Measurements from ENCODE around the gene SPRY2.
"Not testable (repeated sequence)": the region's sequence is repeated elsewhere in the genome, so short reads cannot be mapped to it uniquely, and the experiment has no call there.

Gene SPRY2

DNA sequence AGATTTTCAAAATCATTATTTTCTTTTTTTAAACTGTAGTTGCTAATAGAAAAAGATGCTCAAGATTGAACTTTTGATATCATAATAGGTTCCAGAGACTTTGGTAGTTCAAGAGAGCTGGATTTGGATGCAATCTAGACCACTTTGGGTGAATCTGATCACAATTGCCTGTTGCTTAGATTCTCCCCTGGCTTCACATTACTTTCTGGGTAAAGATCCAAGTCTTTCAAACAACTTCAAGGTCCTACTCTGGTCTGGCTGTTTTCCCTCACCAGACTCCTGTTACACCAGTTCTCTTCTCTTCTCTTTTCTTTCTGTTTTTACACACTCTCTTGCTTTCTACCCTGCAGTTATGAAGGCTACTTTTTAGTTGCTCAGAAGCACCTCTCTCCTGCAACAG, 7.4 kb upstream of the SPRY2 start:
- no peak overlapping the region for H3K27ac ChIP-seq (ENCODE audit: extremely low read depth, low read depth, low read length)
- H3K4me3 ChIP-seq (ENCODE audit: low read depth, low read length): no peak overlapping the region
- CTCF ChIA-PET: no interaction called here
- TF ChIP-seq, protein P1, sequence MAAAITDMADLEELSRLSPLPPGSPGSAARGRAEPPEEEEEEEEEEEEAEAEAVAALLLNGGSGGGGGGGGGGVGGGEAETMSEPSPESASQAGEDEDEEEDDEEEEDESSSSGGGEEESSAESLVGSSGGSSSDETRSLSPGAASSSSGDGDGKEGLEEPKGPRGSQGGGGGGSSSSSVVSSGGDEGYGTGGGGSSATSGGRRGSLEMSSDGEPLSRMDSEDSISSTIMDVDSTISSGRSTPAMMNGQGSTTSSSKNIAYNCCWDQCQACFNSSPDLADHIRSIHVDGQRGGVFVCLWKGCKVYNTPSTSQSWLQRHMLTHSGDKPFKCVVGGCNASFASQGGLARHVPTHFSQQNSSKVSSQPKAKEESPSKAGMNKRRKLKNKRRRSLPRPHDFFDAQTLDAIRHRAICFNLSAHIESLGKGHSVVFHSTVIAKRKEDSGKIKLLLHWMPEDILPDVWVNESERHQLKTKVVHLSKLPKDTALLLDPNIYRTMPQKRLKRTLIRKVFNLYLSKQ (tag by site-specific recombination; IDR thresholded peaks at IDR 0.05; ENCODE audit: borderline replicate concordance): no peak
- no peak for TF ChIP-seq KLF8 (tag by site-specific recombination; IDR thresholded peaks at IDR 0.05)
- TF ChIP-seq ZNF311 (tag by site-specific recombination; IDR thresholded peaks at IDR 0.05; ENCODE audit: borderline replicate concordance): no peak
- TF ChIP-seq, protein P2, sequence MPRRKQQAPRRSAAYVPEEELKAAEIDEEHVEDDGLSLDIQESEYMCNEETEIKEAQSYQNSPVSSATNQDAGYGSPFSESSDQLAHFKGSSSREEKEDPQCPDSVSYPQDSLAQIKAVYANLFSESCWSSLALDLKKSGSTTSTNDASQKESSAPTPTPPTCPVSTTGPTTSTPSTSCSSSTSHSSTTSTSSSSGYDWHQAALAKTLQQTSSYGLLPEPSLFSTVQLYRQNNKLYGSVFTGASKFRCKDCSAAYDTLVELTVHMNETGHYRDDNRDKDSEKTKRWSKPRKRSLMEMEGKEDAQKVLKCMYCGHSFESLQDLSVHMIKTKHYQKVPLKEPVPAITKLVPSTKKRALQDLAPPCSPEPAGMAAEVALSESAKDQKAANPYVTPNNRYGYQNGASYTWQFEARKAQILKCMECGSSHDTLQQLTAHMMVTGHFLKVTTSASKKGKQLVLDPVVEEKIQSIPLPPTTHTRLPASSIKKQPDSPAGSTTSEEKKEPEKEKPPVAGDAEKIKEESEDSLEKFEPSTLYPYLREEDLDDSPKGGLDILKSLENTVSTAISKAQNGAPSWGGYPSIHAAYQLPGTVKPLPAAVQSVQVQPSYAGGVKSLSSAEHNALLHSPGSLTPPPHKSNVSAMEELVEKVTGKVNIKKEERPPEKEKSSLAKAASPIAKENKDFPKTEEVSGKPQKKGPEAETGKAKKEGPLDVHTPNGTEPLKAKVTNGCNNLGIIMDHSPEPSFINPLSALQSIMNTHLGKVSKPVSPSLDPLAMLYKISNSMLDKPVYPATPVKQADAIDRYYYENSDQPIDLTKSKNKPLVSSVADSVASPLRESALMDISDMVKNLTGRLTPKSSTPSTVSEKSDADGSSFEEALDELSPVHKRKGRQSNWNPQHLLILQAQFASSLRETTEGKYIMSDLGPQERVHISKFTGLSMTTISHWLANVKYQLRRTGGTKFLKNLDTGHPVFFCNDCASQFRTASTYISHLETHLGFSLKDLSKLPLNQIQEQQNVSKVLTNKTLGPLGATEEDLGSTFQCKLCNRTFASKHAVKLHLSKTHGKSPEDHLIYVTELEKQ (tag by site-specific recombination; IDR thresholded peaks at IDR 0.05; ENCODE audit: borderline replicate concordance): no peak
- no peak for TF ChIP-seq ZNF16 (tag by site-specific recombination; IDR thresholded peaks at IDR 0.05; ENCODE audit: low read depth)
- no peak for TF ChIP-seq ZNF404 (tag by site-specific recombination; IDR thresholded peaks at IDR 0.05)
- TF ChIP-seq, protein P3, sequence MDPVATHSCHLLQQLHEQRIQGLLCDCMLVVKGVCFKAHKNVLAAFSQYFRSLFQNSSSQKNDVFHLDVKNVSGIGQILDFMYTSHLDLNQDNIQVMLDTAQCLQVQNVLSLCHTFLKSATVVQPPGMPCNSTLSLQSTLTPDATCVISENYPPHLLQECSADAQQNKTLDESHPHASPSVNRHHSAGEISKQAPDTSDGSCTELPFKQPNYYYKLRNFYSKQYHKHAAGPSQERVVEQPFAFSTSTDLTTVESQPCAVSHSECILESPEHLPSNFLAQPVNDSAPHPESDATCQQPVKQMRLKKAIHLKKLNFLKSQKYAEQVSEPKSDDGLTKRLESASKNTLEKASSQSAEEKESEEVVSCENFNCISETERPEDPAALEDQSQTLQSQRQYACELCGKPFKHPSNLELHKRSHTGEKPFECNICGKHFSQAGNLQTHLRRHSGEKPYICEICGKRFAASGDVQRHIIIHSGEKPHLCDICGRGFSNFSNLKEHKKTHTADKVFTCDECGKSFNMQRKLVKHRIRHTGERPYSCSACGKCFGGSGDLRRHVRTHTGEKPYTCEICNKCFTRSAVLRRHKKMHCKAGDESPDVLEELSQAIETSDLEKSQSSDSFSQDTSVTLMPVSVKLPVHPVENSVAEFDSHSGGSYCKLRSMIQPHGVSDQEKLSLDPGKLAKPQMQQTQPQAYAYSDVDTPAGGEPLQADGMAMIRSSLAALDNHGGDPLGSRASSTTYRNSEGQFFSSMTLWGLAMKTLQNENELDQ (tag by site-specific recombination; IDR thresholded peaks at IDR 0.05; ENCODE audit: low read depth): no peak
- no peak for TF ChIP-seq YY1 (tag by site-specific recombination; IDR thresholded peaks at IDR 0.05)
- TF ChIP-seq SALL2 (tag by site-specific recombination; IDR thresholded peaks at IDR 0.05; ENCODE audit: borderline replicate concordance): no peak
- TF ChIP-seq, protein P4, sequence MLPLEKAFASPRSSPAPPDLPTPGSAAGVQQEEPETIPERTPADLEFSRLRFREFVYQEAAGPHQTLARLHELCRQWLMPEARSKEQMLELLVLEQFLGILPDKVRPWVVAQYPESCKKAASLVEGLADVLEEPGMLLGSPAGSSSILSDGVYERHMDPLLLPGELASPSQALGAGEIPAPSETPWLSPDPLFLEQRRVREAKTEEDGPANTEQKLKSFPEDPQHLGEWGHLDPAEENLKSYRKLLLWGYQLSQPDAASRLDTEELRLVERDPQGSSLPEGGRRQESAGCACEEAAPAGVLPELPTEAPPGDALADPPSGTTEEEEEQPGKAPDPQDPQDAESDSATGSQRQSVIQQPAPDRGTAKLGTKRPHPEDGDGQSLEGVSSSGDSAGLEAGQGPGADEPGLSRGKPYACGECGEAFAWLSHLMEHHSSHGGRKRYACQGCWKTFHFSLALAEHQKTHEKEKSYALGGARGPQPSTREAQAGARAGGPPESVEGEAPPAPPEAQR (tag by site-specific recombination; IDR thresholded peaks at IDR 0.05): no peak
- TF ChIP-seq ZNF548 (tag by site-specific recombination; IDR thresholded peaks at IDR 0.05): no peak
- no peak for TF ChIP-seq ZNF214 (tag by site-specific recombination; IDR thresholded peaks at IDR 0.05; ENCODE audit: borderline replicate concordance)
- H3K9me3 ChIP-seq (ENCODE audit: control insufficient read depth, insufficient read depth, low read depth, low read length): no peaks in the 10 kb centered on the region
- H3K36me3 ChIP-seq (ENCODE audit: control insufficient read depth in 2 of 2, insufficient read depth in 1 of 2, low read length in 2 of 2): no peaks in the 10 kb centered on the region
- H3K4me1 ChIP-seq (ENCODE audit: control insufficient read depth, insufficient read depth, low read length): no peaks in the 10 kb centered on the region
- POLR2A ChIA-PET: no interaction called here

DNA sequence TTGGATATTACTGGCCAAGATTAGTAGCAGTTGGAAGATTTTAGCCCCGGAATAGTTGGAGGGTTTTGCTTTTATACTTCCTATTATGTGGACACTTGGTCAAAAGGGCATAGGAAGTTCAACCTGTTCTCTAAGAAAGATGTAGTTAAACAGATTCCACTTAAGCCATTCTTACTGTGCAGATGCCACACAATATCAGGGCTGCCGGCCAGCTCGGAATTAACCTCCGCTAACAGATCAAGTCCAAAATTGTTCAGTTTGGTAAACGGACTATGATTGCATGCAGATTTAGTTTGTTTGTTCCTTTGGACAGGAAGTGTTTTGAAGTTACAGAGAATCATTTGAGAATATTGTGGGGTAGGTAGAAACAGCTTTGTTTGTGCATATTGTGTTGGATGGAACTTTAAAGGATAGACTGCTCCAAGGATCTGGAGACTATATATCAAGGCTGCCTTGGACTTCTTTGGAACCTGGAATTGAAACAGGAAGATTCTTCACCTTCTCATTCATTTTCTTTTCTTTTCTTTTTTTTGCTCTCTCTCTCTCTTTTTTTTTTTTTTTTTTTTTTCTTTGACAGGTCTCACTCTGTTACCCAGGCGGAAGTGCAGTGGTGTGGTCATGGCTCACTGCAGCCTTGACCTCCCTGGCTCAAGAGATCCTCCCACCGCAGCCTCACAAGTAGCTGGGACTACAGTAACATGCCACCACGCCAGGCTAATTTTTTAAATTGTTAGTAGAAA, 5.0 kb upstream of the SPRY2 start:
- Histone ChIP-seq H3K9me3 (ENCODE audit: control insufficient read depth, insufficient read depth, low read depth, low read length) (no peaks in the 10 kb centered on the region), H3K36me3 (ENCODE audit: control insufficient read depth in 2 of 2, insufficient read depth in 1 of 2, low read length in 2 of 2) (no peaks in the 10 kb centered on the region), H3K4me1 (ENCODE audit: control insufficient read depth, insufficient read depth, low read length) (no peaks in the 10 kb centered on the region), H3K27ac (ENCODE audit: extremely low read depth, low read depth, low read length) (no peak overlapping the region), H3K4me3 (ENCODE audit: low read depth, low read length) (no peak overlapping the region)
- CTCF ChIA-PET: interaction anchor here (0.6 kb wide), 1 partner anchor 683 kb away, joined by 3 read pairs; no protein-coding TSS in a partner anchor
- TF ChIP-seq ZNF114 (tag by site-specific recombination; IDR thresholded peaks at IDR 0.05) (no peak), ZNF658 (tag by site-specific recombination; IDR thresholded peaks at IDR 0.05) (no peak), KLF16 (tag by site-specific recombination; IDR thresholded peaks at IDR 0.05) (no peak)
- TF ChIP-seq, protein P5, sequence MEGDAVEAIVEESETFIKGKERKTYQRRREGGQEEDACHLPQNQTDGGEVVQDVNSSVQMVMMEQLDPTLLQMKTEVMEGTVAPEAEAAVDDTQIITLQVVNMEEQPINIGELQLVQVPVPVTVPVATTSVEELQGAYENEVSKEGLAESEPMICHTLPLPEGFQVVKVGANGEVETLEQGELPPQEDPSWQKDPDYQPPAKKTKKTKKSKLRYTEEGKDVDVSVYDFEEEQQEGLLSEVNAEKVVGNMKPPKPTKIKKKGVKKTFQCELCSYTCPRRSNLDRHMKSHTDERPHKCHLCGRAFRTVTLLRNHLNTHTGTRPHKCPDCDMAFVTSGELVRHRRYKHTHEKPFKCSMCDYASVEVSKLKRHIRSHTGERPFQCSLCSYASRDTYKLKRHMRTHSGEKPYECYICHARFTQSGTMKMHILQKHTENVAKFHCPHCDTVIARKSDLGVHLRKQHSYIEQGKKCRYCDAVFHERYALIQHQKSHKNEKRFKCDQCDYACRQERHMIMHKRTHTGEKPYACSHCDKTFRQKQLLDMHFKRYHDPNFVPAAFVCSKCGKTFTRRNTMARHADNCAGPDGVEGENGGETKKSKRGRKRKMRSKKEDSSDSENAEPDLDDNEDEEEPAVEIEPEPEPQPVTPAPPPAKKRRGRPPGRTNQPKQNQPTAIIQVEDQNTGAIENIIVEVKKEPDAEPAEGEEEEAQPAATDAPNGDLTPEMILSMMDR (tag by site-specific recombination; IDR thresholded peaks at IDR 0.05): no peak
- POLR2A ChIA-PET: no interaction called here

DNA sequence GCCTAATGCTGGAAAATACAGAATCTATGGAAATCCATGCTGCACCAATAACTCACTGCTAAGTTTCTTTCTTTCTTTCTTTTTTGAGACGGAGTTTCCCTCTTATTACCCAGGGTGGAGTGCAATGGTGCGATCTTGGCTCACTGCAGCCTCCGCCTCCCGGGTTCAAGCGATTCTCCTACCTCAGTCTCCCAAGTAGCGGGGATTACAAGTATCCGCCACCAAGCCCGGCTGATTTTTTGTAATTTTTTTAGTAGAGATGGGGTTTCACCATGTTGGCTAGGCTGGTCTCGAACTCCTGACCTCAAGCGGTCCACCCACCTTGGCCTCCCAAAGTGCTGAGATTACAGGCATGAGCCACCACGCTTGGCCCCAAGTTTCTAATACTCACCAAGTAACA, 3.1 kb upstream of the SPRY2 start:
- H3K36me3 ChIP-seq (ENCODE audit: control insufficient read depth in 2 of 2, insufficient read depth in 1 of 2, low read length in 2 of 2); H3K4me3 ChIP-seq (ENCODE audit: low read depth, low read length); H3K4me1 ChIP-seq (ENCODE audit: control insufficient read depth, insufficient read depth, low read length); H3K27ac ChIP-seq (ENCODE audit: extremely low read depth, low read depth, low read length); H3K9me3 ChIP-seq (ENCODE audit: control insufficient read depth, insufficient read depth, low read depth, low read length): not testable (repeated sequence)
- POLR2A ChIA-PET: interaction anchor here (1.8 kb wide), 1 partner anchor 16 kb away, joined by 6 read pairs; no protein-coding TSS in a partner anchor
- CTCF ChIA-PET: interaction anchor here (0.7 to 3.0 kb wide), 5 partner anchors 18 to 941 kb away, joined by 3 to 17 read pairs (median 8); no protein-coding TSS in a partner anchor
